Nephron progenitor cell (in vitro differentiated cells): ENCODE data around the gene DLX5.

Experiments
- DNase-seq: peaks from one replicate; pipeline ENCODE4 v3.0.0; 2021
- H3K27ac Mint-ChIP-seq: 2 replicates; pipeline ENCODE4 v1.8.0; 2021; ENCODE audit warnings: mild to moderate bottlenecking, moderate library complexity, mixed read lengths
- H3K27me3 Mint-ChIP-seq: 2 replicates; pipeline ENCODE4 v1.8.0; 2021; ENCODE audit warnings: mild to moderate bottlenecking, low read depth, mixed read lengths; ENCODE audit not compliant: poor library complexity
- H3K36me3 Mint-ChIP-seq: 2 replicates; pipeline ENCODE4 v1.8.0; 2021; ENCODE audit warnings: low read depth, mixed read lengths
- H3K4me1 Mint-ChIP-seq: 2 replicates; pipeline ENCODE4 v1.8.0; 2021; ENCODE audit warnings: mixed read lengths
- H3K4me3 Mint-ChIP-seq: 2 replicates; pipeline ENCODE4 v1.8.0; 2021; ENCODE audit warnings: mild to moderate bottlenecking, moderate library complexity, mixed read lengths
- H3K9me3 Mint-ChIP-seq: 2 replicates; pipeline ENCODE4 v1.8.0; 2021; ENCODE audit warnings: mild to moderate bottlenecking, moderate library complexity, mixed read lengths
- TF ChIP-seq, protein P1 (sequence below): fragments of 200-600 bp; sonication (generic); IDR thresholded peaks from 2 replicates; pipeline ENCODE4 v1.5.0; 2021; ENCODE audit warnings: antibody characterized with exemption

Gene DLX5

DNA sequence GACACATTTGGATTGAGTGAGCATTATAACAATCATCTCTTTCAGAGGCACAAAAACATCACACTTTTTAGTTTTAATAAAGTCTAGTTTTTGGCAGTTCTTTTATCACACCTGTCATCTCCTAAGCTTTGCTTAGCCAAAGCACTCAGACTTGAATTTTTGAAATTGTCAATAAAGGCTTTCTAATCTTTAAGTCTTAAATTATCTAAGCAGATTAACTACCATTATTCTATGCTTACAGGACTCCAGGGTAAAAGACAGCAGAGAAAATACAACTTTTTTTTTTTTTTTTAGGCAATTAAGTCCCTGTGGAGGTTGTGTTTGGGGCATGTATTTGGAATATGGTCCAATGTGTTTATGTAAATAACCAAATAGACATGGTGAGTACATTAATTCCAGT, 36.9 kb downstream of the DLX5 start:
- Mint-ChIP-seq H3K27me3 (peaks cover 99% of the 10 kb centered on the region), H3K36me3 (no peaks in the 10 kb centered on the region)

DNA sequence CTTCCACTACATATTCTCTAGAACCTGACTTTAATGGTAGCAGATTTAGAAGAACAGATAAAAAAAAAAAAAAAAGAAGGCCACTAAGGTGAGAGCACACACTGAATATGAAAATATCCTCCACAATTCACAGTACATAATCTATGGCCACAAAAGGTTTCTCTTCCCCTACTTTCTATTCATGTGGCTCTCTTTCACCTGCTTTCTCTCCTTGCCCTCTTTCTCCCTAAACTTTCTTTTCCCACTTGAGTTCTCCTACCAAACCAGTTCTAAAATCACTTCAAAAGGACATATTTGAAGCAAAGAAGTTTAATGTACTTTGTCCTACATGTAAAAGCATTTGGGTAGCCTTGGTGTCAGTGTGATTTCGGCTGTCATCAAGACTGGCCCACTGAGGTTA, 37.7 kb downstream of the DLX5 start:
- H3K4me3 Mint-ChIP-seq = no peak overlapping the region
- no peaks in the 10 kb centered on the region for H3K36me3 Mint-ChIP-seq
- no peak for DNase-seq
- no peak overlapping the region for H3K27ac Mint-ChIP-seq
- TF ChIP-seq, protein P1, sequence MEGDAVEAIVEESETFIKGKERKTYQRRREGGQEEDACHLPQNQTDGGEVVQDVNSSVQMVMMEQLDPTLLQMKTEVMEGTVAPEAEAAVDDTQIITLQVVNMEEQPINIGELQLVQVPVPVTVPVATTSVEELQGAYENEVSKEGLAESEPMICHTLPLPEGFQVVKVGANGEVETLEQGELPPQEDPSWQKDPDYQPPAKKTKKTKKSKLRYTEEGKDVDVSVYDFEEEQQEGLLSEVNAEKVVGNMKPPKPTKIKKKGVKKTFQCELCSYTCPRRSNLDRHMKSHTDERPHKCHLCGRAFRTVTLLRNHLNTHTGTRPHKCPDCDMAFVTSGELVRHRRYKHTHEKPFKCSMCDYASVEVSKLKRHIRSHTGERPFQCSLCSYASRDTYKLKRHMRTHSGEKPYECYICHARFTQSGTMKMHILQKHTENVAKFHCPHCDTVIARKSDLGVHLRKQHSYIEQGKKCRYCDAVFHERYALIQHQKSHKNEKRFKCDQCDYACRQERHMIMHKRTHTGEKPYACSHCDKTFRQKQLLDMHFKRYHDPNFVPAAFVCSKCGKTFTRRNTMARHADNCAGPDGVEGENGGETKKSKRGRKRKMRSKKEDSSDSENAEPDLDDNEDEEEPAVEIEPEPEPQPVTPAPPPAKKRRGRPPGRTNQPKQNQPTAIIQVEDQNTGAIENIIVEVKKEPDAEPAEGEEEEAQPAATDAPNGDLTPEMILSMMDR = no peak
- H3K27me3 Mint-ChIP-seq = peaks cover 99% of the 10 kb centered on the region
- peaks cover 5% of the 10 kb centered on the region for H3K9me3 Mint-ChIP-seq
- H3K4me1 Mint-ChIP-seq = no peaks in the 10 kb centered on the region

More for the DNA sequence above, 36.9 kb downstream of the DLX5 start:
- Mint-ChIP-seq H3K9me3 (peaks cover 10% of the 10 kb centered on the region), H3K4me3 (no peak overlapping the region), H3K27ac (no peak overlapping the region), H3K4me1 (no peaks in the 10 kb centered on the region)
- TF ChIP-seq, protein P1 = no peak
- no peak for DNase-seq

DNA sequence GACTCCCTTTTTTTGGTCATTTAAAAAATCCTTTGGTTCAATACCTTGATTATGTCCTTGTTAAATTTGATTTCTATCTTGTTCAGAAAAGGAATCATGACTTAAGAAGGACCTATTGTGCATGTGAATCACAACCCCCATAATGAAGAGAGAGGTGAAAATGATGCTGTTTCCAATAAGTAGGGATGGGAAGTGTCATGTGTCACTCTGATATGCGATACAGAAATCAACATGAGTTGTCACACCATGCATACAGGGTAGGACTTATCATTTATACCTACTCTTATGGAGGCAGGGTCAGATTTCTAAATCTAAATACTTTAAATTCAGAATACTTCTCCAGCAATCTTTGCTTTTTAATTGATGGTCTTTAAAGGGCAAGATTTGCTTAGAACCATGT, 38.6 kb downstream of the DLX5 start:
- H3K9me3 Mint-ChIP-seq = peaks cover 3% of the 10 kb centered on the region
- no peak overlapping the region for H3K4me3 Mint-ChIP-seq
- H3K27me3 Mint-ChIP-seq = peaks cover 94% of the 10 kb centered on the region
- H3K36me3 Mint-ChIP-seq = no peaks in the 10 kb centered on the region
- no peak overlapping the region for H3K27ac Mint-ChIP-seq
- TF ChIP-seq, protein P1 = no peak
- DNase-seq = no peak
- H3K4me1 Mint-ChIP-seq = no peaks in the 10 kb centered on the region

DNA sequence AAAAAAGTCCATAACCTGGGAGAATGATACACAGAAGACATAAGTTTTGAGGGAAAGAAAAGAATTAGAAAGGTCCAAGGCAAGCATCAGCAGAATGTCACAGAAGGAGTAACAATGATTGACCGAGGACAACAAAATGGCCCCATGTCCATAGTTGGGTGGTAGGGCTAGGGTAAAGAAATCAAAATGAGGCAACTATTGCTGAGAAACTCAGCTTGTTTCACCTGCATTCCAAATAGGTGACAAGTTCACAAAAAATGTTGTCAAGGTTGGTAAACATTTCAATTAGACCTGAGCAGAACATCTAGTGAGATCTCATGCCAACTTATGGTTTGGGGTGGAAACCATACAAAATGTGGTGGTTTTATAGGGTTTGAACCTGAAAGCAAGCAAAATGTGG, 42.0 kb downstream of the DLX5 start:
- Mint-ChIP-seq H3K9me3 (peaks cover 3% of the 10 kb centered on the region), H3K27ac (no peak overlapping the region), H3K4me1 (no peaks in the 10 kb centered on the region), H3K27me3 (peaks cover 78% of the 10 kb centered on the region), H3K4me3 (no peak overlapping the region), H3K36me3 (no peaks in the 10 kb centered on the region)
- no peak for DNase-seq
- TF ChIP-seq, protein P1 = no peak

DNA sequence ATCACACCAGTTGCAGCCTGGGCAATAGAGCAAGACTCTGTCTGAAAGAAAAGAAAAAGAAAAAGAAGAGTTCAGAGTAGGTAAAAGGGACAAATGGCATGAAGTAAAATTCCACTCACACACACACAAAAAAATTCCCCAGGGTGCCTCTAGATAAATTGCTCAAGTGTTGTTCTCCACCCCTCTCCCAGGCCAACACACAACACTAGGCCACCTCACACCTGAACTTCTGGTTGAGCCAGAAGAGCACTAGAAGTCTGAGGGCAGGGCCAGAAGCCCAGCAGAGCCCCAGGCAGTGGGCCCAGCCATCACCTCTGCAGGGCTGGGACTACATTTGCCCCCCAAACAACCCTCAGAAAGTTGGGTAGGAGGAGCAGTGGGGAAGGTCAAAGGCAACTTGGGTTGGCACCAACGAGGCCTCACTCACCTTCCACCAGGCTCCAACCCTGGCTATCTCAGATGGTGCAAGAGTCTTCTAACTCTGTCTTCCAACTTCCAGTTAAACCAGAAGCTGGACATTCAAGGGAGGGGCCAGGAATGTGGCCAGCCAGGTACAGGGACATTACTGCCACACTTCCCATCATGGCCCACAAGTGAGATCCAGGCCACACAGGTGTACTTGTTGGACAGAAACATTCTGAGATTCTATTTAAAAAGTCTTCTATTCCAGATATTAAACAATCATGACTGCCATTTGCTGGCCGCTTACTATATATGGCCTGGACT, 44.9 kb downstream of the DLX5 start:
- Mint-ChIP-seq H3K36me3 (no peaks in the 10 kb centered on the region), H3K27ac (no peak overlapping the region), H3K9me3 (peaks cover 3% of the 10 kb centered on the region), H3K4me3 (no peak overlapping the region), H3K4me1 (no peaks in the 10 kb centered on the region), H3K27me3 (peaks cover 72% of the 10 kb centered on the region)
- DNase-seq = no peak
- TF ChIP-seq, protein P1 = no peak

DNA sequence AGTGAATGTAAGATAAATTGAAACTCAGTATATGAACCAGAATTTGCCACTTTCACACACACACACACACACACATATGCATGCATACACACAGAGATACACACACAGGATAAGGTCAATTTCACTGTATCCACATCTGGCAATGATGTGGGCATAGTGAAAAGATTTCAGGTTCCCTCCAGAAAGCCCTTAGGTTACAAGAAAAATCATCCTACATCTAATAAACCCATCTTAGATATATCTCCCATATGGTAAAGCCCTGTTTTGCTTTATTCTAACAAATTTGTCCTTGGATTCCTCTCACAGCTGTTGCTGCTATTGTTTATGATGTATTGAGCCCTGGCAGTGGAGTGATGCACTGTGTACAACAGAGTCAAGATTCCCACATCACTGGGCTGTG, 47.2 kb downstream of the DLX5 start:
- H3K9me3 Mint-ChIP-seq = no peaks in the 10 kb centered on the region
- no peaks in the 10 kb centered on the region for H3K36me3 Mint-ChIP-seq
- peaks cover 64% of the 10 kb centered on the region for H3K27me3 Mint-ChIP-seq
- TF ChIP-seq, protein P1 = no peak
- H3K4me1 Mint-ChIP-seq = no peaks in the 10 kb centered on the region
- no peak overlapping the region for H3K4me3 Mint-ChIP-seq
- DNase-seq = no peak
- H3K27ac Mint-ChIP-seq = no peak overlapping the region
